NCI-H774 (cell line): ENCODE data around the gene ATAD2B.

Source experiments
- DNase-seq: peaks from one replicate; lab custom pipeline; 2025; lab: John Stamatoyannopoulos, UW

Gene ATAD2B

DNA sequence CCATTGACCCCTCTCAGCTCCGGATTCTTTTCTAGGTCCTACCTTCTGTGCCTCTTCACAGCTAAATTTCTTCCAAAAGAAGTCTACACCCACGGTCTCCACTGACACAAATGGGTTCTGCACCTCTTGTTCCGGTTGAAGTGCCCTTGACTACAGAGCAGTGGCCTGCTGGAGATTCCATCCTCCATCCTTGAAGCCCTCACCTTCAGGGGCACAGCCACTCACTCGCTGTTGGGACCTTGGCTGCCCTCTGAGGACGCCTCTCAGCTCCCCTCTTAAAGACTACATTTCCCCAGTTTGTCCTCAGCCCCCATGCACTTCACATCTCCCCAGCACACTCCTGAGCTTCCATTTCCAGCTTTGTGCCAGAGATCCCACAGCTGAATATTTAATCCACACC lies 226.3 kb downstream of the ATAD2B start:
- DNase-seq: no peak

DNA sequence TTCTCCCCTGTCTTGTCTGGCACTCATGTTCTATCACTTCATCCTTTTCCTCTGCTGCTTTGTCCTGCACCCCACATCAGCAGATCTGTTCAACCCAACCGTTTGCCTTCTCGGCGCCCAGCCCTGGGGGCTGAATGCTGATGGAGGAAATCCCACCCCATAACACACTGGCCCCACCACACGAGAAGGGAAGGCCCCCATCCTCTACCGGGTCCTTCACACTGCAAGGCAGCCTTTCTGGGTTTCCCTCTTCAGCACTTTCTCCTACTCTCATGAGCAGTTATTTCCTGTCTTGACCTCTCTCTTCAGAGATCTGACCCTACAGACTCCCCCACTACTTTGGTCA lies 227.4 kb downstream of the ATAD2B start:
- no peak for DNase-seq

DNA sequence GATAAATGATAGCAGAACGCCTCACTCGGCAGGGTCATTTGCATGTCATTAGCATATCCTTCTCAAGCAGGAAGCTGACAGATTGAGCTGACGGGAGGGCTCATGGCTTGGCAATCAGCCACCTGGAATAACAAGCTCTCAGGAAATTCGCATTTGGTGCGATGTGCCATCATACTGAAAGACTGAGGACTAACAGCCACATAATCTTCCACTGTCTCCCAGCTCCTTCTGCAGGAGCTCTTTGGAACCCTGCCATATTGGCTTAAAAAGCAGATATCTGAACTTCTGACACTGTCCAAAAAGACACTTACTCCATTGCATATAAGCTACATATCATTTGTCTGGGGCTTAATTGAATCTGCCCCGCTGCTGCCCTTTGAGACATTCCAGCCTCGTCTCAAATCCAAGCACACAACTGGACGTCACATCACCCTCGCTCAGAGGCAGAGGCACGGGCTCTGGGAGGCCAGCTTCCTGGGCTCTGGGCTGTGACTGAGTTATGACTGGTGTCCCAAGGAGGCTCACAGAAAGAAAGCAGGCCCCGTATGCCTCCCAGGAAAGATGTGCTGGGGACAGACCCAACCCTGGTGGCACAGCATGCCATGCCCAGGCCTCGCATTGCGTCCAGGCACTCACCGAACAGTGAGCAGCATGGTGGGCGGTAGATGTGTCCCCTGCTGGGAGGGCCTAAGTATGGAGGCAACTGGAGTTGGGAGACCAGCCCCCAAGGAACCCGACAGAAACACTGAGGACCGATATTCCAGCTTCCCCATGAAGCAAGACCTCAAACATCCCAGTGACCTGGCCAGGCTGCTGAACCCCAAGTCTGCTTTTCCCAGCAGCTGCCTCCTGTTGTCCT lies 228.0 kb downstream of the ATAD2B start:
- no peak for DNase-seq
